Spinal cord (tissue), 10 donors: Measurements from ENCODE around the gene PRND. TPM values are rescaled to one million over a fixed set of nuclear protein-coding genes. Genes with fewer than 3 reads are reported as not detected.
"Not testable (repeated sequence)": the region's sequence is repeated elsewhere in the genome, so short reads cannot be mapped to it uniquely, and the experiment has no call there.

Source experiments
- DNase-seq, 6 donors: peaks; one replicate each; pipeline versions ENCODE4 v3.0.0 to v3.0.0-alpha.2; 2013 to 2015; ENCODE audit warnings: low spot score in 6 of 6, low read depth in 4 of 6
- H3K27ac ChIP-seq: one replicate; pipeline ENCODE4 v1.5.1; 2013; ENCODE audit warnings: low read depth, low read length, control low read depth
- H3K27me3 ChIP-seq: one replicate; pipeline ENCODE4 v1.6.1; 2013; ENCODE audit warnings: low read length; ENCODE audit not compliant: control insufficient read depth, insufficient read depth
- H3K36me3 ChIP-seq: one replicate; pipeline ENCODE4 v1.6.1; 2013; ENCODE audit warnings: low read length; ENCODE audit not compliant: control insufficient read depth, insufficient read depth
- H3K4me1 ChIP-seq: one replicate; pipeline ENCODE4 v1.6.1; 2013; ENCODE audit warnings: low read length; ENCODE audit not compliant: control insufficient read depth, insufficient read depth
- H3K4me3 ChIP-seq: one replicate; pipeline ENCODE4 v1.5.1; 2013; ENCODE audit warnings: low read depth, low read length, control low read depth
- H3K9me3 ChIP-seq: one replicate; pipeline ENCODE4 v1.6.1; 2013; ENCODE audit warnings: low read length; ENCODE audit not compliant: control insufficient read depth, insufficient read depth
- WGBS: methylation state at CpG from one replicate; pipeline ENCODE4 v1.1.5; 2013; ENCODE audit warnings: missing lambda C conversion rate; ENCODE audit not compliant: insufficient coverage; 5-methylcytosine and 5-hydroxymethylcytosine counted together
- polyA plus RNA-seq, 2 donors: library from polyadenylated mRNA; unstranded; fragments of 120-200 nt; gene quantifications; one replicate each; pipeline ENCODE4 v1.2.1, GENCODE V29; 2013; ENCODE audit not compliant: insufficient read length in 2 of 2
- total RNA-seq, 2 donors: library from RNA; depleted of rRNA in 1 of 2; stranded (reverse); fragments of 120-200 nt in 1 of 2; fragments of >200 nt in 1 of 2; gene quantifications; one replicate each; pipeline versions ENCODE4 v1.2.3 to v1.2.4, GENCODE V29; 2013 to 2014
- donor health status: healthy.

PRND gene
- total and polyA plus RNA-seq, 4 donors = 3.3 to 27.0 (median 7.4) TPM

DNA sequence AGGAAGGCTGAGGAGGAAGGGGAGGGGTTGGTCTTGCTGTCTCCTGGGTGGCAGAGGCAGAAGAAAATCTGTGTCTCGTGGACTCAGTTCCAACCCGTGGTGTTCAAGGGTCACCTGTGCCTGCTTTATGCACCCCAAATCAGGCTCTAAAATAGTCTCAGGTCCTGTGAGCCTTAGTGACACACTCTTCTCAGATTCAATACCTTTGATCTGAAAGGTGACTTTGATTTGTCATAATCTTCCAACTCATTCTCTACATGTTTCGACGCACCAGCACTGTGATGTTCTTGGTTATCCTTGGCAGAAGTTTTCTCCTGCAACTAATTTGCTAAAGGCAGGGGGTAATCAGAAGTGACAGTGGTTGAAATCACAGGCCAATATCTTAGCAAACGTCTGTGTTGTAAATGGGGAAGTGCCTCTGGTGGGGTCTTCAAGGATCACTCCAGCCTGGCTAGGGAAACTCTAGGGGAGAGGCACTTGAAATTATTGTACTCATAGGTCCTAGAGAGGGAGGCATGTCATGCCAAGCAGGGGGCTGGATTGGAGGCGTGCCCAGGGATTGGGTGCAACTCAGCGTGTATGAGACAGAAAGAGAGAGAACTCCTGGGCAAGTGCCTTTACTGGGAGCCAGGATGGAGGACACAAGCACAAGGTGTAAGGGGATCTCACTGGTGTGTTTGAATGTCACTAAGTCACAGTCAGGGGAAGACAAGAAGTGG lies 19.0 kb upstream of the PRND start:
- H3K4me1 ChIP-seq = peaks cover 10% of the 10 kb centered on the region
- H3K36me3 ChIP-seq = peaks cover 11% of the 10 kb centered on the region
- no peaks in the 10 kb centered on the region for H3K27me3 ChIP-seq
- H3K9me3 ChIP-seq = no peaks in the 10 kb centered on the region
- 76% methylated on average over 5 of the region's 7 CpGs for WGBS
- no peak overlapping the region for H3K27ac ChIP-seq
- DNase-seq = no peak
- H3K4me3 ChIP-seq = no peak overlapping the region

DNA sequence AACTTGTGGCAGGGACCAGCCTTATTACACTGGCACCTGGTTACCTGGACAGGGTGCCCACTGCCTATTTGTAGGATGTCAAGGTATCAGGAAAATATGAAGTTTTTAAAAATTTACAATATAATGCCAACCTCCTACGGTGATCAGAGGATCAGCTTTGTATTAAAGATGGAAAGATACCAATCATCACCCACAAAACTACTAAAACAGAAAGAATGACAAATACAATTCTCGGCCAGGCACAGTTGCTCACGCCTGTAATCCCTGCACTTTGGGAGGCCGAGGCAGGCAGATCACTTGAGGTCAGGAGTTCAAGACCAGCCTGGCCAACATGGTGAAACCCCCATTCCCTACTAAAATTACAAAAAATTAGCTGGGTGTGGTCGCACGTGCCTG lies 18.4 kb upstream of the PRND start:
- Histone ChIP-seq H3K4me1 (peaks cover 10% of the 10 kb centered on the region), H3K36me3 (peaks cover 11% of the 10 kb centered on the region), H3K27me3 (no peaks in the 10 kb centered on the region), H3K27ac (no peak overlapping the region), H3K4me3 (no peak overlapping the region), H3K9me3 (no peaks in the 10 kb centered on the region)
- no peak for DNase-seq
- WGBS = 86% methylated on average over 3 of the region's 6 CpGs

DNA sequence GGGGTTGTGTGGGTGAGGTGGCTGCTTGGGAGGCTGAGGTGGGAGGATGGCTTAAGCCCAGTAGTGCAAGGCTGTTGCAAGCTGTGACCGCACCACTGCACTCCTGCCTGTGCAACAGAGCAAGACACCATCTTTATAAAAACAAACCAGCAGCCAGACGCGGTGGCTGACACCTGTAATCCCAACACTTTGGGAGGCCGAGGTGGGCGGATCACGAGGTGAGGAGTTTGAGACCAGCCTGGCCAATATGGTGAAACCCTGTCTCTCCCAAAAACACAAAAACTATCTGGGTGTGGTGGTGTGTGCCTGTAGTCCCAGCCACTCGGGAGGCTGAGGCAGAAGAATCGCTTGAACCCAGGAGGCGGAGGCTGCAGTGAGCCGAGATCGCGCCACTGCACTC lies 14.8 kb upstream of the PRND start:
- not testable (repeated sequence) for H3K4me1 ChIP-seq, H3K27ac ChIP-seq, H3K27me3 ChIP-seq, H3K9me3 ChIP-seq, H3K36me3 ChIP-seq, H3K4me3 ChIP-seq, DNase-seq
- WGBS = 96% methylated on average over 4 of the region's 12 CpGs

DNA sequence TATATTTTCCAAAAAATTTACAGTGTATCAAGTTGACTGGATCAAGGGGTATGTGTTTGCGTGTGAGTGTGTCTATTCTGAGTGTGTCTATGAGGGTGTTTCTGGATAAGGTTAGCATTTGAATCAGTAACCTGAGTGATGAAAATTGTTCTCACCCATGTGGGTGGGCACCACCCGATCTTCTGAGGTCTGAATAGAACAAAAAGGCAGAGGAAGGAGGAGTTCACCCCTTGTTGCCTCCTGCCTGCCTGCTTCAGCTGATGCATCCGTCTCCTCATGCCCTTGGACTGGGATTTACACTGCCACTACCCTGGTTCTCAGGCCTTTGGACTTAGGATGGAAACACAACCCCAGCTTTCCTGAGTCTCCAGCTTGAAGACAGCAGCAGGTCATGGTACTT lies 13.7 kb upstream of the PRND start:
- Histone ChIP-seq H3K36me3 (no peaks in the 10 kb centered on the region), H3K9me3 (no peaks in the 10 kb centered on the region), H3K4me3 (no peak overlapping the region), H3K27me3 (no peaks in the 10 kb centered on the region), H3K27ac (no peak overlapping the region), H3K4me1 (peaks cover 10% of the 10 kb centered on the region)
- no peak for DNase-seq
- WGBS = 65% methylated on average over 3 of the region's 3 CpGs

DNA sequence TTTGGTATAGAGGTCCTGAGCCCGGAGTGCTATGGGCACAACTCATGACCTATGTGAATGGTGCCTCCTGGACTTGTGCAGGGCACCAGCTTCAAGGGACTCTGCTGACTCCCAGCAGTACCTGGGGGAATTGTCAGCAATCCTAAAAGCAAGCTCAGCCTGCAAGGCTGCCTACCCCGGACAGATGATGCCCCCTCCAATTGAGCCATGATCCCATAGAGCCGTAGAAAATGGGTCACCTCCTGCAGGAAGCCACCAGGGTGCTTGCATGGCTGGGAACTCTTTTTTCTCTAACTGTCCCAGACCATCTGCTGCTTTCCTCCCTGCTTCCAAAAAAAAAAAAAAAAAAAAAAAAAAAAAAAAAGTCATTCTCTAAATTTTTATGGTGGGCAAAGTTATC lies 12.9 kb upstream of the PRND start:
- H3K4me3 ChIP-seq = no peak overlapping the region
- H3K9me3 ChIP-seq = no peaks in the 10 kb centered on the region
- H3K4me1 ChIP-seq = peaks cover 10% of the 10 kb centered on the region
- WGBS = 90% methylated on average over 3 of the region's 3 CpGs
- no peak overlapping the region for H3K27ac ChIP-seq
- no peak for DNase-seq
- no peaks in the 10 kb centered on the region for H3K36me3 ChIP-seq
- H3K27me3 ChIP-seq = no peaks in the 10 kb centered on the region

DNA sequence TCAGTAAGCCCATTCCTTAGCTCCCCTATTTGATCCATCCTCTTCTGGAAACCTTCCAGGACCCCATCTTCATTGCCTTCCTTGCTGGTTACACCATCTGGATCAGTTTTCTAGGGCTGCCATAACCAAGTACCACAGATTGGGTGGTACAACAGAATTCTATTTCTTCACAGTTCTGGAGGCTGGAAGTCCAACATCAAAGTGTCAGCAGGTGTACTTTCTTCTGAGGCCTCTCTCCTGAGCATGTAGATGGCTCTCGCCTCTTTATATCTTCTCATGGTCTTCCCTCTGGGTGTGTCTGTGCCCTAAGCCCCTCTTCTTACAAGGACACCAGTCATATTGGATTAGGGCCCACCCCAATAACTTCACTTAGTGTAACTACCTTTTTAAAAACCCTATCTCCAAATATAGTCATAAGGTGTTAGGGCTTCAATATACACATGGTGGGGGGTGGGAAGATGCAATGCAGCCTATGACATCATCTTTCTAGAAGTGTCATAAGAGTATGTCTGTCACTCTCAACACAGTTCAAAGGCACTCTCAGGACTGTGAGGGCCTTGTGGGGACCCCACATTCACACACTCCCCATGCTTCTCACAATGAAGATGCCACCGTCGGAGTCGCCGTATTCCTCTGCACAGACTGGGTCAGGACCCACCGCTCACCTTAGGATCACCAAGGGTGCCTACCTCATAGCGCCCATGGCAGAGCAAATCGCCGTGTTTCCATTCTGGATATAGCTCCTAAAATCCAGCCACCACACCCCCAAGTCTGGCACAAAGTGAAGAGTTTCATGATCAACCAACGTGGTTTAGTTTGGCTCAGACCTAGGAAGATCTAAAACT lies 12.2 kb upstream of the PRND start:
- H3K36me3 ChIP-seq = no peaks in the 10 kb centered on the region
- no peak overlapping the region for H3K27ac ChIP-seq
- no peaks in the 10 kb centered on the region for H3K27me3 ChIP-seq
- DNase-seq = no peak
- H3K4me3 ChIP-seq = no peak overlapping the region
- peaks cover 3% of the 10 kb centered on the region for H3K4me1 ChIP-seq
- 95% methylated on average over 9 of the region's 10 CpGs for WGBS
- no peaks in the 10 kb centered on the region for H3K9me3 ChIP-seq

DNA sequence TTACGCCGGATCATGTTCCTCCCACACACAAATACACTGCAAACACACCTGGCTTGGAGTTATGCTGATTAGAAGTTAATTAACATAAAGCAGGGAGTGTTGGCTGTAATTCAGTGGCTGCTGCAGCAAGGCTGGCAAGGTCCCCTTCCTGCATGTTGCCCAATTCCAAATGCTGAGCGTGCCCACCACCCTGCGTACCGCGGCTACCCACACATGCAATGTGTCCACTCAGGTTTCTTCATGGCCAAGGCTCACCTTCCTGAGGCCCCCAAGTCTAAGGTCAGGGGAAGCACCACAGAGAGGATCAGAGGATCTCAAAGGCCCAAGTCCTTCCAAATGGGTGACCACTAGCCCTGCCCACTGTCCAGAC lies 11.6 kb upstream of the PRND start:
- no peaks in the 10 kb centered on the region for H3K27me3 ChIP-seq
- no peak overlapping the region for H3K4me3 ChIP-seq
- no peak for DNase-seq
- H3K4me1 ChIP-seq = no peaks in the 10 kb centered on the region
- WGBS = 96% methylated on average over 4 of the region's 6 CpGs
- H3K27ac ChIP-seq = no peak overlapping the region
- no peaks in the 10 kb centered on the region for H3K36me3 ChIP-seq
- no peaks in the 10 kb centered on the region for H3K9me3 ChIP-seq

DNA sequence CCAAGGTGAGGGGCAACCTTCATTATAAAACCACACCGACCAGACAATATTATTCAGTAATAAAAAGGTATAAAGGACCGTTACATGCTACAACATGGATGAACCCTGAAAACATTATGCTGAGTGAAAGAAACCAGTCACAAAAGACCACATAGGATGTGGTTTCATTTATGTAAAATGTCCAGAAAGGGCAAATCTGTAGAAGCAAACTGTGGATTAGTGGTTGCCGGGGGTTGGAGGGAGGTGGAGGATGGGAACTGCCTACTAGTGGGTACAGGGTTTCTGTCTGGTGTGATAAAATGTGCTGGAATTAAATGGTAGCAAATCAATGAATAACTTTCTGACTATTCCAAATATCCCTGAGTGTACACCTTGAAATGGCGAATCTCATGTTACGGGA lies 10.2 kb upstream of the PRND start:
- Histone ChIP-seq H3K9me3 (no peaks in the 10 kb centered on the region), H3K27me3 (no peaks in the 10 kb centered on the region), H3K36me3 (no peaks in the 10 kb centered on the region), H3K4me3 (no peak overlapping the region), H3K4me1 (no peaks in the 10 kb centered on the region), H3K27ac (no peak overlapping the region)
- WGBS = 80% methylated on average over 1 of the region's 5 CpGs
- no peak for DNase-seq

DNA sequence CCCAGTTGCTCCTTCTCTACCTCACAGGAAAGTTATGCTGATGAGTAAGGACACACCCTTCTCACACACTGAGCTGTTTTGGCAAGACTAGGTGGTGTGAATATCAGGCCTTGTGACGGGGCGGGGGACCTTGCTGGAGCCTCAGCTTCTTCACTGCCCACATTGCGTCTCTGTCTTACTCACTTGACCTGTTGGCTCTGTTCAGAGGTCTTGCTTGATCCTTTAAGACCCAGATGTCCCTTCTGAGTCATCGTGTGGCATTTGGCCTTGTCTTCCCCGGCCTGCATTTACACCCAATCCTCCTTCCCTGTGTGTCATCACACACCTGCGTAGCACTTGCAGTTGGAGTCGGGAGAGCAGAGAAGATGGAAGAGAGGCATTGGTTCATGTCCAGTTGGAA lies 8.3 kb upstream of the PRND start:
- DNase-seq = no peak
- Histone ChIP-seq H3K9me3 (no peaks in the 10 kb centered on the region), H3K4me3 (no peak overlapping the region), H3K27me3 (no peaks in the 10 kb centered on the region), H3K36me3 (no peaks in the 10 kb centered on the region), H3K27ac (no peak overlapping the region), H3K4me1 (no peaks in the 10 kb centered on the region)
- 100% methylated on average over 3 of the region's 7 CpGs for WGBS

DNA sequence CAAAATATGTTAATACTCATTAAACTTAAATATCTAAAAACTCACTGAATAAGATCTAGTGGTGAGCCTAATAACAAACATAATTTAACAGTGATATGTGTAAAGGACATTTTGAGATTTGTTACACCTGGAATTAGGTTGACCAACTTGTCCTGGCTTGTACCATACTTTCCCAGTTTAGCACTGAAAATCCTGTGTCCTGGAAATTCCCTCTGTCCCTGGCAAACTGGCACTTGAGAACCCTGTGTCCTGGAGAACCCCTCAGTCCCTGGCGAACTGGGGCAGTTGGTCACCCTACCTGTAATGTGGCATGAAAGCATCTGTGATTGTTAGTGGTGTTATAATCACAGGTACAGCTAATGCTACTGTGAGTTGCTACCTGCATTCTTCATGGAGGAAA lies 6.9 kb upstream of the PRND start:
- 100% methylated on average over 1 of the region's 1 CpG for WGBS
- no peak for DNase-seq
- H3K27ac ChIP-seq = no peak overlapping the region

More for the DNA sequence above, 6.9 kb upstream of the PRND start:
- Histone ChIP-seq H3K4me1 (peaks cover under 1% of the 10 kb centered on the region), H3K9me3 (no peaks in the 10 kb centered on the region), H3K27me3 (no peaks in the 10 kb centered on the region), H3K4me3 (no peak overlapping the region), H3K36me3 (no peaks in the 10 kb centered on the region)
